HL-60 (cell line): ENCODE data around the gene FAM204A.

ENCODE experiments used
- DNase-seq, 2 experiments: peaks; one replicate each; pipeline ENCODE4 v3.0.0-alpha.2; 2010 to 2020; ENCODE audit warnings: low read depth in 1 of 2, low spot score in 1 of 2
- H3K27ac ChIP-seq: fragments of 250-450 bp; sonication (Bioruptor Pico); replicated peaks from 2 replicates; pipeline ENCODE4 v1.5.1; 2020; ENCODE audit warnings: mild to moderate bottlenecking, moderate library complexity
- H3K27me3 ChIP-seq: fragments of 250-450 bp; sonication (Bioruptor Pico); 2 replicates; pipeline ENCODE4 v1.5.1; 2021; ENCODE audit warnings: mild to moderate bottlenecking, moderate library complexity; ENCODE audit not compliant: insufficient read depth, poor library complexity, severe bottlenecking
- H3K4me3 ChIP-seq: replicated peaks from 2 replicates; pipeline ENCODE4 v1.5.1; 2011; ENCODE audit warnings: mild to moderate bottlenecking, control low read depth, low read length; ENCODE audit not compliant: insufficient read depth
- GABPA ChIP-seq: IDR thresholded peaks from 2 replicates; pipeline ENCODE4 v1.6.1; 2012; ENCODE audit warnings: low read depth
- POLR2AphosphoS5 ChIP-seq: IDR thresholded peaks from 2 replicates; pipeline ENCODE4 v1.6.1; 2012; ENCODE audit warnings: low read depth
- REST ChIP-seq: IDR thresholded peaks from 2 replicates; pipeline ENCODE4 v1.6.1; 2012; ENCODE audit warnings: low read depth; ENCODE audit not compliant: insufficient replicate concordance
- SPI1 ChIP-seq: IDR thresholded peaks from 2 replicates; pipeline ENCODE4 v1.6.1; 2012; ENCODE audit warnings: low read depth, mild to moderate bottlenecking, borderline replicate concordance
- TF ChIP-seq, protein P1 (sequence below): IDR thresholded peaks from one replicate; pipeline ENCODE4 v1.5.1; 2011; ENCODE audit warnings: low read length, control low read depth, inconsistent platforms; ENCODE audit not compliant: insufficient read depth

Gene FAM204A

GRCh38 chr10:118332948-118333710, 9.0 kb downstream of the FAM204A start:
- DNase-seq: peak in 1 of 2 experiments; percentile 23
- H3K27ac ChIP-seq: no peak overlapping the region
- no peaks in the 10 kb centered on the region for H3K27me3 ChIP-seq
- H3K4me3 ChIP-seq: no peak overlapping the region
- no peak for TF ChIP-seq REST
- no peak for TF ChIP-seq GABPA
- TF ChIP-seq POLR2AphosphoS5: no peak
- TF ChIP-seq SPI1: no peak
- TF ChIP-seq, protein P1, sequence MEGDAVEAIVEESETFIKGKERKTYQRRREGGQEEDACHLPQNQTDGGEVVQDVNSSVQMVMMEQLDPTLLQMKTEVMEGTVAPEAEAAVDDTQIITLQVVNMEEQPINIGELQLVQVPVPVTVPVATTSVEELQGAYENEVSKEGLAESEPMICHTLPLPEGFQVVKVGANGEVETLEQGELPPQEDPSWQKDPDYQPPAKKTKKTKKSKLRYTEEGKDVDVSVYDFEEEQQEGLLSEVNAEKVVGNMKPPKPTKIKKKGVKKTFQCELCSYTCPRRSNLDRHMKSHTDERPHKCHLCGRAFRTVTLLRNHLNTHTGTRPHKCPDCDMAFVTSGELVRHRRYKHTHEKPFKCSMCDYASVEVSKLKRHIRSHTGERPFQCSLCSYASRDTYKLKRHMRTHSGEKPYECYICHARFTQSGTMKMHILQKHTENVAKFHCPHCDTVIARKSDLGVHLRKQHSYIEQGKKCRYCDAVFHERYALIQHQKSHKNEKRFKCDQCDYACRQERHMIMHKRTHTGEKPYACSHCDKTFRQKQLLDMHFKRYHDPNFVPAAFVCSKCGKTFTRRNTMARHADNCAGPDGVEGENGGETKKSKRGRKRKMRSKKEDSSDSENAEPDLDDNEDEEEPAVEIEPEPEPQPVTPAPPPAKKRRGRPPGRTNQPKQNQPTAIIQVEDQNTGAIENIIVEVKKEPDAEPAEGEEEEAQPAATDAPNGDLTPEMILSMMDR: no peak

GRCh38 chr10:118332236-118332635, 9.9 kb downstream of the FAM204A start:
- Histone ChIP-seq H3K27ac (no peak overlapping the region), H3K27me3 (no peaks in the 10 kb centered on the region), H3K4me3 (no peak overlapping the region)
- TF ChIP-seq GABPA (no peak), SPI1 (no peak), POLR2AphosphoS5 (no peak), REST (no peak)
- TF ChIP-seq, protein P1: no peak
- DNase-seq: no peak

DNA sequence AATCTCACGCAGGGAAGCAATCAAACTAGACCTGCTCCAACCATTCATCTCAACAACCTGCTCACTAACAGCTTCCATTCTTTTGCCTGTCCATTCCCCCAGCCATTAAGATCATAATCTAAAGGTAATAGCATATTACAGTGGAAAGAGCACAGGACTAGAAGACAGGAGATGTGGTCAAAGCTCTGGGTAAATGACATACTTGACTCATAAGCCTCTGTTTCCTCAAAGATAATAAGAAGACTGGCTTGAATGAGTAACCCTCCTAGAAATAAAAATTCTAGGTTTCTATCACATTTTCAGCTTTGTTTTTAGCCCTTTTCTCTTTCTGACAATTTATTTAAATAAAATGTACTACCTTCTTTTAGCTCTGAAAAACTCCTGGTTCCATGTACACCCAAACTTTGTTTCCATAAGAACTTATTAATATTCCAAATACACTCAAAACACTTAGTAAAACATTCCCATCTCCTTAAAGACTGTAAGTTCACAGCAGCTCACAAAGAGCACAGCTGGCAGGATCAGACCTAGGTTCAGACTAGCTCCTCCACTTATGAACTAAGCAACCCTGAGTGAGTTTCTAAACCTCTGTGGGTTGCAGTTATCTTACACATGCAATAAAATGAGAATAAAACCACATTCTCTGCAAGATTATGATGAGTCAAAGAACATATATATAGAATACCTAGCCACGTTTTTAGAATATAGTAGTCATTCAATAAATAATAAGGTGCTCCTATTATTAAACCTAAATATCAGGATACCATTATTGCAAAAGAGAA, 11.6 kb downstream of the FAM204A start:
- no peak overlapping the region for H3K27ac ChIP-seq
- no peak for DNase-seq
- no peaks in the 10 kb centered on the region for H3K27me3 ChIP-seq
- TF ChIP-seq GABPA: no peak
- TF ChIP-seq, protein P1: no peak
- no peak for TF ChIP-seq SPI1
- TF ChIP-seq POLR2AphosphoS5: no peak
- no peak for TF ChIP-seq REST
- H3K4me3 ChIP-seq: no peak overlapping the region
